Measurements from ENCODE around the gene MOSPD3.

- TF ChIP-seq, protein P1, sequence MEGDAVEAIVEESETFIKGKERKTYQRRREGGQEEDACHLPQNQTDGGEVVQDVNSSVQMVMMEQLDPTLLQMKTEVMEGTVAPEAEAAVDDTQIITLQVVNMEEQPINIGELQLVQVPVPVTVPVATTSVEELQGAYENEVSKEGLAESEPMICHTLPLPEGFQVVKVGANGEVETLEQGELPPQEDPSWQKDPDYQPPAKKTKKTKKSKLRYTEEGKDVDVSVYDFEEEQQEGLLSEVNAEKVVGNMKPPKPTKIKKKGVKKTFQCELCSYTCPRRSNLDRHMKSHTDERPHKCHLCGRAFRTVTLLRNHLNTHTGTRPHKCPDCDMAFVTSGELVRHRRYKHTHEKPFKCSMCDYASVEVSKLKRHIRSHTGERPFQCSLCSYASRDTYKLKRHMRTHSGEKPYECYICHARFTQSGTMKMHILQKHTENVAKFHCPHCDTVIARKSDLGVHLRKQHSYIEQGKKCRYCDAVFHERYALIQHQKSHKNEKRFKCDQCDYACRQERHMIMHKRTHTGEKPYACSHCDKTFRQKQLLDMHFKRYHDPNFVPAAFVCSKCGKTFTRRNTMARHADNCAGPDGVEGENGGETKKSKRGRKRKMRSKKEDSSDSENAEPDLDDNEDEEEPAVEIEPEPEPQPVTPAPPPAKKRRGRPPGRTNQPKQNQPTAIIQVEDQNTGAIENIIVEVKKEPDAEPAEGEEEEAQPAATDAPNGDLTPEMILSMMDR (IDR thresholded peaks at IDR 0.05; ENCODE audit: insufficient read depth, low read length, poor library complexity, severe bottlenecking) = no peak
- no peak for TF ChIP-seq EZH2phosphoT487 (conservative IDR thresholded peaks at IDR 0.05; ENCODE audit: low read length)
Observed at GRCh38 chr7:100578246-100579183, 33.8 kb upstream of the MOSPD3 start.
